MM.1S (cell line): ENCODE results near the gene LARP1.

ENCODE experiments used
- CTCF ChIP-seq: fragments of 300-600 bp; sonication (generic); IDR thresholded peaks from 2 replicates; pipeline ENCODE4 v1.5.1; 2016; ENCODE audit warnings: antibody characterized with exemption, low read length, mixed read lengths
- EZH2 ChIP-seq: fragments of 300-600 bp; sonication (generic); optimal IDR thresholded peaks from 2 replicates; pipeline ENCODE3; 2017; ENCODE audit warnings: low read depth, mild to moderate bottlenecking, antibody characterized with exemption, low read length, mixed read lengths
- EZH2phosphoT487 ChIP-seq: fragments of 300-600 bp; sonication (generic); IDR thresholded peaks from 2 replicates; pipeline ENCODE4 v1.6.1; 2018; ENCODE audit warnings: antibody characterized with exemption, low read length

DNA sequence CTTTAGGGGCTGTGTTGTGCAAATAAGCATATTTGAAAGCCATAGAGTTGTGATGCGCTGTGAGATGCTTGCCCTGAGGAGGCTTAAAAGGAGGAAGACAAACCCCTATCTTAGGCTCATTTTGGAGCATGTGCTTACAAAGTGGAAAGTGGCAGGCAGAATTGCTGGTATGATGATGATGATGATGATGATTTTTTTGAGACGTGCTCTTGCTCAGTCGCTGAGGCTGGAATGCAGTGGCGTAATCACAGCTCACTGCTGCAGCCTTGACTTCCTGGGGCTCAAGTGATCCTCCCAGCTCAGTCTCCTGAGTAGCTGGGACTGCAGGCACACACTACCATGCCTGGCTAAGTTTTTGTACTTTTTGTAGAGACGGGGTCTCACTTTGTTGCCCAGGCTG, 104.9 kb downstream of the LARP1 start:
- no peak for TF ChIP-seq CTCF
- no peak for TF ChIP-seq EZH2phosphoT487
- TF ChIP-seq EZH2, result no peak
